Peyer's patch (tissue), 4 donors: ENCODE measurements around the gene GNAO1.

Experiments used
- POLR2A ChIP-seq, 2 donors: fragments of 450-650 bp; IDR thresholded peaks; one replicate each; pipeline ENCODE4 v1.5.1; 2017; ENCODE audit warnings: antibody characterized with exemption in 2 of 2, mild to moderate bottlenecking in 2 of 2, moderate library complexity in 2 of 2
- TF ChIP-seq, protein P1 (sequence below), 6 experiments: fragments of 450-650 bp in 4 of 6; fragments of 200-600 bp in 2 of 6; sonication (generic) in 1 of 6; IDR thresholded peaks; one replicate each; pipeline ENCODE4 v1.5.1; 2017 to 2019; ENCODE audit warnings: antibody characterized with exemption in 6 of 6, mild to moderate bottlenecking in 3 of 6, moderate library complexity in 1 of 6

DNA sequence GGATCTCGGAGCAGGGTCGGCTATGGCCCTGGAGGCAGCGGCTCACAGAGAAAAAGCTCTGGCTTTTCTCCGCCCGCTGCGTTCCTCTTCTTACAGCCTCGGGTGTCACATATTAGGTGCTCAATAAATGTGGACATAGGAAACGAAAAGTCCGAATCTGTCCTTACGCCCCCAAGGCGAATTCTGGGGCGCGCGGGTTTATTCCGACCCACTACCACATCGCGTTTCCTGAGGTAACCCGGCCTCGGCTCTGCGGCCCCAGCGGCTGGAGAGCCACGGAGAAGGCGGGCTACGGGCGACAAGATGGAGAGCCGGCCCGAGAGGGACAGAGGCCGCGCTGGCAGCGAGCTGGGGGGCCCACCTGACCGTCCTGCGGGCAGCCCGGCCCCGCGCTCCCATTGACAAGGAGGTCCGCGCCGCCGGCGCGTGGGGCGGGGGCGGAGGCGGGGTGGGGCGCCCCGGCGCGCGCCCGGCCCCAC, 573 bp upstream of the GNAO1 start:
- TF ChIP-seq, protein P1, sequence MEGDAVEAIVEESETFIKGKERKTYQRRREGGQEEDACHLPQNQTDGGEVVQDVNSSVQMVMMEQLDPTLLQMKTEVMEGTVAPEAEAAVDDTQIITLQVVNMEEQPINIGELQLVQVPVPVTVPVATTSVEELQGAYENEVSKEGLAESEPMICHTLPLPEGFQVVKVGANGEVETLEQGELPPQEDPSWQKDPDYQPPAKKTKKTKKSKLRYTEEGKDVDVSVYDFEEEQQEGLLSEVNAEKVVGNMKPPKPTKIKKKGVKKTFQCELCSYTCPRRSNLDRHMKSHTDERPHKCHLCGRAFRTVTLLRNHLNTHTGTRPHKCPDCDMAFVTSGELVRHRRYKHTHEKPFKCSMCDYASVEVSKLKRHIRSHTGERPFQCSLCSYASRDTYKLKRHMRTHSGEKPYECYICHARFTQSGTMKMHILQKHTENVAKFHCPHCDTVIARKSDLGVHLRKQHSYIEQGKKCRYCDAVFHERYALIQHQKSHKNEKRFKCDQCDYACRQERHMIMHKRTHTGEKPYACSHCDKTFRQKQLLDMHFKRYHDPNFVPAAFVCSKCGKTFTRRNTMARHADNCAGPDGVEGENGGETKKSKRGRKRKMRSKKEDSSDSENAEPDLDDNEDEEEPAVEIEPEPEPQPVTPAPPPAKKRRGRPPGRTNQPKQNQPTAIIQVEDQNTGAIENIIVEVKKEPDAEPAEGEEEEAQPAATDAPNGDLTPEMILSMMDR (IDR thresholded peaks at IDR 0.05): no peak
- no peak for TF ChIP-seq POLR2A (IDR thresholded peaks at IDR 0.05)
